ENCODE results near the gene SARNP. TPM values are rescaled to one million over a fixed set of nuclear protein-coding genes. Genes with fewer than 3 reads are reported as not detected.

SARNP gene
- total RNA-seq, 1 donor from 2014 or later, result 66.4 TPM

- DNase-seq (ENCODE audit: low spot score in 2 of 2), result peak; percentile 99
- no peak for FAIRE-seq
Measured at GRCh38 chr12:55728939-55729818, 88.3 kb downstream of the SARNP start, which contains the start of gene CD63. CD63 (minus strand) TSS chr12:55729009; CDS start chr12:55728341, 668 bp downstream.

GRCh38 chr12:55728186-55728938 is 89.2 kb downstream of the SARNP start:
- no peak for FAIRE-seq
- peak; percentile 73 to 79 for DNase-seq (ENCODE audit: low spot score in 2 of 2)

GRCh38 chr12:55727643-55728185 is 89.8 kb downstream of the SARNP start:
- DNase-seq (ENCODE audit: low spot score in 2 of 2), result no peak
- FAIRE-seq, result no peak

DNA sequence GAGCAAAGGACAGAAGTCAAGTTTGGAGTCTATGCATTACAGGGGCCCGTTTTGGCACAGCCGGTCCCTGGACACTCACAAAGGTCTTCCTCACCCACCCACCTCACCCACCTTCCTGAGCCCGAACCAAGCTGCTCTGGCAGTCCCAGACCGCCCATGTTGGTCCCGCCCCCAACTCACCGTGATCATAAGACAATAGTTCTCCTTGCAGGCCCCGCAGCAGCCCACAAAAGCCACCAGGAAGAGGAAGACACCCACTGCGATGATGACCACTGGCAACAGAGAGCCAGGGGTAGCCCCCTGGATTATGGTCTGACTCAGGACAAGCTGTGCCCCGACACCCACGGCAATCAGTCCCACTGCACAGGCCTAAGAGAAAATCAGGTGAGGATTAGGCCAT is 90.6 kb downstream of the SARNP start:
- FAIRE-seq (no peak), DNase-seq (ENCODE audit: low spot score in 2 of 2) (no peak)

GRCh38 chr12:55725556-55725955 is 92.0 kb downstream of the SARNP start:
- FAIRE-seq (no peak), DNase-seq (ENCODE audit: low spot score in 2 of 2) (no peak)

DNA sequence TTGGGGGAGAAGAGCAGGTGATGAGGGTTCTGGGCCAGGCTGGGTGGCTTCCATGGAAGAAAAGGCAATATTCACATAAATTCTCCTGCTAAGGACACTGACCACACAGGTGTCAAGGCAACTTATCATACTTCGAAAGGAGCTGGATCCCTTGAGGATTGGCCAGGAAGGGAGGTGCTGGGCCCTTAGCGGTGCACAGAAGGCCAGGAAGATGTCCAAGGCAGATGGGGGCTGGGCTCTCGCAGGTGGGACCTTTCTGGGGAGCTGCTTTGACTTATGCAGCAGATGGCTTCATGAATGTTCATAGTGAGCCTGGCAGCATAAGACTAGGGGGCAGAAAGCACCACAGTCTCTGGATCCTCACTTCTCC is 92.6 kb downstream of the SARNP start:
- no peak for DNase-seq (ENCODE audit: low spot score in 2 of 2)
- no peak for FAIRE-seq

DNA sequence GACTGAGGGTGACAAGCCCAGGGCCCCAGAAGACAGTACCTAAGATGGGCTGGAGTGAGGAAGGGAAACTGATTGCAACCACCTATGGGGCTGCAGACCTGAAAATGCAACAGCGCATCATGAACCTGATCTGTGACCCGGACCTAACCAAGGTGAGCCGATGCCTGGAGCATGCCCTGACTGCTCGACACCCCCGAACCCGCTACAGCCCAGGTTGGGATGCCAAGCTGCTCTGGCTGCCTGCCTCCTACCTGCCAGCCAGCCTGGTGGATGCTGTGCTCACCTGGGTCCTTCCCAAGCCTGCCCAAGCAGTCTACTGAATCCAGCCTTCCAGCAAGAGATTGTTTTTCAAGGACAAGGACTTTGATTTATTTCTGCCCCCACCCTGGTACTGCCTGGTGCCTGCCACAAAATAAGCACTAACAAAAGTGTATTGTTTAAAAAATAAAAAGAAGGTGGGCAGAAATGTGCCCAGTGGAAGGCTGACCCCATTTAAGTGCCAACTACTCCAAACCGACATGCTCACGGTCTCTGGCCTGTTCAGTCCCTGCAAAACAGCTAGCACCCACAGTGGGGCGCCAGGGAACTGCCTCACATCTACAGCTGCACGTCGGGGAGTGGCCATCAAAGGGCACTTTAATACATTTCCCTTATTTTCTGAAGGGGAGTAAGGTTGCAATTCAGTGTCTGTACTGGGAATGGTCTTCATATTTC is 93.1 kb downstream of the SARNP start:
- DNase-seq (ENCODE audit: low spot score in 2 of 2) (no peak), FAIRE-seq (no peak)

DNA sequence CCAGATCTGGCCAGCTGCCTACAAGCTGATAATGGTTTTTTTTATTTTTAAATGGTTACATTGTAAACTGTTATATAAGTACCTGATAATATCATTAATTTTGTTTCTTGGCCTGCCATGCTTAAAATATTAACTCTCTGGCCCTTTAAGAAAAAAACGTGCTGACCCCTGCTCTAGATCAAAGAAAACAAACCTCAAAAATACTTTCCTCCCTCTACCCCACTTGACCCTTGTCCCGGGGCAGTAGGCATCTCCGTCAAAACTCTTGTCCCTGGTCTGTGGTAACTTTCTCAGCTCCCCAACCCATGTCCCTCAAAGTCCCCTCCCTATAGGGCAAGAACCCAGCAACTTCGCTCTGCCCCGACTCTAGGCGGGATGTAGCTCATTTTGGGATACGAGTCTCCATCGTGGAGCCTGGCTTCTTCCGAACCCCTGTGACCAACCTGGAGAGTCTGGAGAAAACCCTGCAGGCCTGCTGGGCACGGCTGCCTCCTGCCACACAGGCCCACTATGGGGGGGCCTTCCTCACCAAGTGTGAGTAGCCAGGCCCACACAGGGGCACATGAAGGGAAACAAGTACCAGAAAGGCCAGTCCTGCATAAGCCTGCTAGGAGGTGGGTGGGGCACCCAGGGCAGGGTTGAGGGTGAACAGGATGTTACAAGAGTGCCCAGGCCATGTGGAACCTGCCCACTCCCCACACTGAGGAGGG is 93.9 kb downstream of the SARNP start:
- FAIRE-seq, result no peak
- DNase-seq (ENCODE audit: low spot score in 2 of 2), result no peak

- DNase-seq (ENCODE audit: low spot score in 2 of 2) (no peak), FAIRE-seq (no peak)
Measured at GRCh38 chr12:55722948-55723347, 94.6 kb downstream of the SARNP start.

GRCh38 chr12:55721601-55722213 is 95.8 kb downstream of the SARNP start:
- DNase-seq (ENCODE audit: low spot score in 2 of 2) (no peak), FAIRE-seq (no peak)

- DNase-seq (ENCODE audit: low spot score in 2 of 2) (no peak), FAIRE-seq (no peak)
Measured at GRCh38 chr12:55720894-55721444, 96.6 kb downstream of the SARNP start.

DNA sequence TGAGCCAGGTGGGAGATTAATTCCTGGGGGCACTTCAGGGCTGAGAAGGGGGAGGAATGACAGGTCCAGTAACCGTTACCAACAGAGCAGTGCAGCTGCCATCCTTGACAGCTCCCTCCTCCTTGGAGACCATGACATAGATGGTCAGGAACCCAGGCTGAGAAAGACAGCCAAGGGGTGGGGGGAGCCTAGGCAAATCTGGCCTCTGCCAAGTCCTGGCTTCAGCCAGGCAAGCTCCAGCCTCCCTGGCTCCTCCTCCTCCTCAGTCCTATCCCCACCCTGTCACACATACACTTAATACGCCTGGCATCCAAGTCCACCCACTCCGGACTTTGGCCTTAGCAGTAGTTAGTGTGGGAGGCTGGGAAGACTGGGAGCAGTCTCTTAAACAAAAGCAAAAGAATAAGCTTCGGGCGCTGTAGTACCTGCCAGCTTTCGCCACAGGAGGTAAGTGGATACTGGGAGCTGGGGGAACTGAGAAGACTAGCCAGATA is 97.4 kb downstream of the SARNP start, which contains the start of gene RDH5:
RDH5 (plus strand) TSS at position 323 of the 494 bp plus-strand sequence. CDS start 792 bp downstream, outside the sequence.
- FAIRE-seq (no peak), DNase-seq (ENCODE audit: low spot score in 2 of 2) (no peak)

DNA sequence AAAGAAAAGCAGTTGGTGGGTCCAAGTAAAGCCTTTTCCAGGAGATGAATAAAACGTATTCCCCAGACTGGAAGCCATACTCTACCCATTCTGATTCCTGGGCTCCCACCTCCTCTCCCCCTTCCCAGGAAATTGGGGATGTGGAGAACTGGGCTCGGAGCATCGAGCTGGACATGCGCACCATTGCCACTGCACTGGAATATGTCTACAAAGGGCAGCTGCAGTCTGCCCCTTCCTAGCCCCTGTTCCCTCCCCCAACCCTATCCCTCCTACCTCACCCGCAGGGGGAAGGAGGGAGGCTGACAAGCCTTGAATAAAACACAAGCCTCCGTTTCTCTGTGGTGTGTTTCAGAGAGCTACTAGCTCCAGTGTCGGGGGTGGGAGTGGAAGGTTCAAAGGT is 98.2 kb downstream of the SARNP start:
- no peak for DNase-seq (ENCODE audit: low spot score in 2 of 2)

DNA sequence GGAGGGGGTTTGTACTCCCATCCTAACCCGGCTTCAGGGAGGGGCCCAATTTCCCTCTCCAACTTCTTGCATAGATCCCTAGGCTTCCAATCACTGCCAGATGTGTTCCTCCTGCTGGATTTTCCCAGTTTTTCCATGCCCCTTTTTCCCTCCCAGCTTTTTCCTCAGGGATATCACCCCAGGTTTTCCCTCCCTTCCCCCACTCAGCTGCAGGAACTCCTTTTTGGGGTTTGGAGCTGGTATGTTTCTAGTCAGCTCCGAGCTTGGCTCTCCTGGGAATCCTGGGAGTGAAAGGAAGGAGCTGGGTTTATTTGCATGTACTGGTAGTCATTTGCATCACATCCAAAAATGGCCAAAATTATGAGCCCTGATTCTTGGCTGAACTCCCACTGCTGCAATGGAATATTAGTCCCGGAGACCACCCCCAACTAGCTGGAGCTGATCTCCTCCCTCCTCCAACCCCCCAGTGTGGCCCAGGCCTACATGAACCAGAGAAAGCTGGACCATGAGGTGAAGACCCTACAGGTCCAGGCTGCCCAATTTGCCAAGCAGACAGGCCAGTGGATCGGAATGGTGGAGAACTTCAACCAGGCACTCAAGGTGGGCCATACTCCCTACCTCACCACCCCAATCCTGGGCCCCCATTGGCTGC is 98.8 kb downstream of the SARNP start:
- DNase-seq (ENCODE audit: low spot score in 2 of 2) (no peak), FAIRE-seq (no peak)

More for the DNA sequence above, 98.2 kb downstream of the SARNP start:
- no peak for FAIRE-seq

DNA sequence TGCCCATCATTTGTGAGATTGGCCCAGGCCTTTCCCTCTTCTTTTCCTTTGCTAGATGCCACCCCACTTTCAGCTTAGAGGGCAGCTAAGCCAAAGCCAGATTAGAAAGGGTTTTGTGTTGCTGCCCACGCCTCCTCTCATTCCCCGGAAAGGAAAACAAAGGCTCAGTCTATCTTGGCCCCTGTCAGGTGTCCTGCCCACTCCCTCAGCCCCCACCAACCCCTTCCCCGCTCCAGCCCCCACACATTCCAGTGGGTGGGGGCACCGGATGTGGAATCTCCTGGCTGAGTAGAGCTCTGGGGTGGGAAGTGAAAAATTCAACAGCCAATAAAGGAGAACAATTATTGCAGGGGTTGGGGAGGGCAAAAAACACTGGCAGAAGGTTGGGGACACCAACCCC is 99.5 kb downstream of the SARNP start:
- DNase-seq (ENCODE audit: low spot score in 2 of 2) (no peak), FAIRE-seq (no peak)

DNA sequence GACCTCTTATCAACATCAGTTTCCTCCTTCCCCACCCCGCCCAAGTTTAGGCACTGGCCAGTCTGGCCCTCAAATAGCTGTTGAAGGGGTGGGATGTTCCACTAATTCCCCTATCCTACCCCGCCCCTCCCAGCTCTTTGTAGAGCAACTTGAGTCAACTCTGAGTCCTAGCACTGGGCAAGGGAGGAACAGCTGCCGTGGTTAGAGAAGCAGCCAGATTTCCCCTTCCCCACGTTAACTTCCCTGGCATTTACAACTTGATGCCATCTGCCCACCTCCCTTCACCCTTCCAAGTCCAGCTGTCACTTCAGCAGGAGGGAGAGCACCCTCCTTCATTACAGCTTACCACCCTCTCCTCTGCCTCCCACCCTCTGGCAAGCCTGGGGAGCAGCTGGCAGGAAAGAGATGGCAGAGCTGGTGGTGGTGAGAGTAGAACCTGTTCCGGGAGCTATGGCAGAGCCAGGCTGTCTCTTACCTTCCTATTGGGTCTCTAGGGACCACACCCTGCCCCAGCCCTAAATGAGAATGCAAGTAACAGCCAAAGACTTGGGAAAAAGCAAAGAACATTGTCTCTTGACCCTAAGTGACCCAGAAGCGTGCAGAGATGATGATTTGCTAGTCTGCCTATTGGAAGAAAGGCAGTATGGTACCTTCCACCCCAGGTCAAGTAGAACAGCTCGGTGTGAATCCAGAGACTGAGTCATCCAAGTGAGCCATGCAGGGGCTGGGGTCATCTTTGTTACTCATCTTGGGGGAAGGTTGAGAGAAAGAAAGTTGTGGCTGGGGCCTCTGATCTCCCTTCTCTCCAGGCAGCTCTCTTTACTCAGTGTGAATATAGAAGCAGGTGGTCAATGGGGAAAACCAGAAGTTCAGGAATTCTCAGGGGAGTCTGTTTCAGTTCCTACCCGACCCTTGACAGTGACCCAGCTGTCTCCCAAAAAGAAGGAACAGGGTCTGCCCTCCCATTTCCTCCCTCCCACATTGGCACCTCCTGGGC is 100.2 kb downstream of the SARNP start:
- FAIRE-seq (no peak), DNase-seq (ENCODE audit: low spot score in 2 of 2) (no peak)

GRCh38 chr12:55716582-55716957 is 101.0 kb downstream of the SARNP start:
- no peak for FAIRE-seq
- DNase-seq (ENCODE audit: low spot score in 2 of 2), result no peak
